Limb (tissue), 2 donors: ENCODE data around the gene PAIP2.
"Not testable (repeated sequence)": the region's sequence is repeated elsewhere in the genome, so short reads cannot be mapped to it uniquely, and the experiment has no call there.

Experiments used
- DNase-seq, 2 donors: peaks; one replicate each; pipeline ENCODE4 v3.0.0-alpha.2; 2016; ENCODE audit errors: extremely low spot score in 2 of 2

The PAIP2 gene

GRCh38 chr5:139341689-139342422, at the start of gene PAIP2:
PAIP2 (plus strand) TSS chr5:139341854; CDS start chr5:139363785, 21,931 bp downstream.
- DNase-seq, result peak; percentile 98 to 99

GRCh38 chr5:139293202-139293506, 48.5 kb upstream of the PAIP2 start:
- no peak for DNase-seq

GRCh38 chr5:139293507-139294373, 47.9 kb upstream of the PAIP2 start, which contains the start of gene MATR3:
MATR3 (plus strand) TSS chr5:139293740; CDS start chr5:139307416, 13,676 bp downstream.
- peak; percentile 97 to 99 for DNase-seq

- peak; percentile 71 to 90 for DNase-seq
These were observed 47.1 kb upstream of the PAIP2 start for GRCh38 chr5:139294374-139295165.

- no peak for DNase-seq
These were observed 46.2 kb upstream of the PAIP2 start for GRCh38 chr5:139295346-139296057.

- DNase-seq, result no peak
These were observed 45.5 kb upstream of the PAIP2 start for GRCh38 chr5:139296198-139296597.

GRCh38 chr5:139296862-139297326, 44.8 kb upstream of the PAIP2 start:
- no peak for DNase-seq

GRCh38 chr5:139297439-139298133, 44.1 kb upstream of the PAIP2 start:
- no peak for DNase-seq

GRCh38 chr5:139298242-139298641, 43.4 kb upstream of the PAIP2 start:
- no peak for DNase-seq

- DNase-seq, result no peak
These were observed 42.2 kb upstream of the PAIP2 start for GRCh38 chr5:139299486-139299885.

GRCh38 chr5:139301808-139302499, 39.7 kb upstream of the PAIP2 start:
- no peak for DNase-seq

- no peak for DNase-seq
These were observed 37.0 kb upstream of the PAIP2 start for GRCh38 chr5:139304391-139305324.

GRCh38 chr5:139306197-139306596, 35.5 kb upstream of the PAIP2 start:
- DNase-seq, result no peak

GRCh38 chr5:139306628-139307379, 34.9 kb upstream of the PAIP2 start:
- DNase-seq, result no peak

- DNase-seq, result no peak
These were observed 32.9 kb upstream of the PAIP2 start for GRCh38 chr5:139308797-139309196.

- not testable (repeated sequence) for DNase-seq
These were observed 30.9 kb upstream of the PAIP2 start for GRCh38 chr5:139310715-139311186.

GRCh38 chr5:139312075-139312474, 29.6 kb upstream of the PAIP2 start:
- no peak for DNase-seq

GRCh38 chr5:139314276-139314675, 27.4 kb upstream of the PAIP2 start:
- DNase-seq, result no peak
